OCI-LY1 (cell line): ENCODE measurements around the gene NKX2-3.

ENCODE experiments used
- CTCF ChIP-seq: fragments of 200-600 bp; sonication (generic), shearing (Covaris generic); IDR thresholded peaks from 2 replicates; pipeline ENCODE4 v1.5.1; 2017; ENCODE audit warnings: mild to moderate bottlenecking, antibody characterized with exemption, low read length, moderate library complexity, mixed read lengths
- EZH2 ChIP-seq: fragments of 200-600 bp; sonication (generic), shearing (Covaris generic); IDR thresholded peaks from 2 replicates; pipeline ENCODE4 v1.8.0; 2017; ENCODE audit warnings: borderline replicate concordance, mixed run types, mild to moderate bottlenecking, antibody characterized with exemption, low read length, moderate library complexity, mixed read lengths

DNA sequence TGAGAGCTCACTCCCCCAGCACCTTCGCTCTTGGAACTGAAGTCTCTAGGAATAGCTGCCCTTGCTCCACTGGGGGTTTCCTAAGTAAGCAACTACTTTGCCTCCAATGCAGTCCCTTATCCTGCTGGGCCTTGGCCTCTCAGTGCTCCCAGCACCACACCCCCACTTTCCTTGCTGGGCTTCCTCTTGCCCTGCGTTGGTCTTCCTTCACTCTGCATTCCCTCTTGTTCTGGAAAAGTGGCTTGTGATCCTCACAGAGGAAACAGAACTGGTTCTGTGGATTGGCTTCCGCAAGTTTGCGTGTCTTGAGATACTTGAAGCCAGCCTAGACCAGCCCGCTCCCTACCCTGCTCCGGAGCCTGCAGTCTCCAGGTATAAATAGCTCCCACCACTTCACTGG is 6.4 kb downstream of the NKX2-3 start:
- TF ChIP-seq EZH2, result no peak
- TF ChIP-seq CTCF, result no peak
